GM04503 (cell line): Measurements from ENCODE around the gene MRPS27.

ENCODE experiments used
- DNase-seq: peaks from one replicate; pipeline ENCODE4 v3.0.0-alpha.2; 2012; ENCODE audit warnings: low read depth

MRPS27 gene

DNA sequence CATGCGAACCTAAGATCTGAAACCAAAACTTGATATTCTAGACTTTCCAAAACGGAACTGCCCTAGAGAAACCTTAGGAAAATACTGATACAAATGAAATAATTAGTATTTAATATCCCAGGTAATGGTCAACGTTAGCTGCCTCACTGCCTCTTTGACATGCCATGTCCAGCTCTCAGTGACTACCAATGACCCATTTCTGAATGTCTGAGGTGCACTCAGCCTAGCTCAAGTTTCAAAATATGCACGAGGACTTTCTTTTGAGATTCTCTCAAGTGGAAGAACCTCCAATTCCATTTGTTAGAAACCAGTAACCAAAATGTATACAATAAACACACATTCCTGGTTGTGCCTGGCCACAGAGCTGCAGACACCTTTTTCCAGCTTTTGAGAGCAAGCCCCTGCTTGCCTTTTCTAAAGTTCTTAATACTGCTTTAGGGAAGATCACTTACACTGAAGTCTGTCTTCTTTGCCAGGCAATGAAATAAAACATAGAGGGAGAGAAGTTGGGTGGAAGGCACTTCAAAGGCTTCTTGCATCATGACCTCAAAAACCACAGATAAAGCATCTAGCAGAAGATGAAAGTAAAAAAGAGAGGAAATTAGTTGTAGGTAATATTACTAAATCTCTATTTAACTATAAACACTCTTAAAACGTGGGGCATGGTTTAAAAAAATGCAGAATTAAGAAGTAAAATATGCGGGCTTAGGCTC is 87.9 kb downstream of the MRPS27 start:
- no peak for DNase-seq

DNA sequence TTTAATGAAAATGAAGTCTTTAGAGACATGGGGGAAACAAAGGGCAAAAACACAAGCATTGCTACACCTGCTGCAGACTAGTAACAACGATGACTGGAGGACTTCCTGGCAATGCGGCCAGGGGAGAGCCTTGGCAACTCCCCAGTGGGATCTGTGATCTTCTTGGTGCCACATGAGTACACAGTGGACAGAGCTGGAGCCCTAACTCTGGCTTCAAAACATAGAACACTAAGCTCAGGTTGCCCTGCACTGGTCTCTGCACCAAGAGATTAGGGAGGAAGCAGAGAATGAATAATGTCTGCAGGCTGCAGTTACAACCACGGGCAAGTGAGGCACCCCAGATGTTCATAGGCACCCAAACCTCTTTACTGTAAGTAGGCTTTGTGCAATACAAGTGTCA is 91.1 kb downstream of the MRPS27 start:
- DNase-seq: no peak

GRCh38 chr5:72226950-72227349 is 93.1 kb downstream of the MRPS27 start:
- DNase-seq: no peak

GRCh38 chr5:72225741-72226140 is 94.3 kb downstream of the MRPS27 start:
- no peak for DNase-seq

- peak; percentile 80 for DNase-seq
Observed at GRCh38 chr5:72224946-72225463, 95.0 kb downstream of the MRPS27 start.

DNA sequence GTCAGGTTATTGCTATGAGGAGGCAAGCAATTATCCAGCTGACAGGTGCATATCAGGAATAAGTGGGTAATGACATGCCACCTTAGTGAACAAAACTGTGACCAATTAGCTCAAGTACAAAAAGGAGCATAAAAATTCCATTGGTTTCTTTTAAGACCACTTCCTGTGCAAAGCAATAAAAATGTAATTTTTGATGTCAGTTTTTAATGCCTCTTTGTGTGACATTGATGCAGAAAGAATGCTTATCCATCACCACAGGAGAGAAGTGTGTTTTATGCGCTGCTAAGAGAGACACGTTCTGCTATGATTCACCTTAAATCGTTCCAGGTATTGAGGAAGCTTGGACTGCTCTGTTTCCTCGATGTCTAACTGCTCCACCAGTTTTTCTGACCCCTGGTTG is 96.7 kb downstream of the MRPS27 start:
- DNase-seq: no peak

GRCh38 chr5:72222521-72222920 is 97.5 kb downstream of the MRPS27 start:
- DNase-seq: no peak

GRCh38 chr5:72221541-72221940 is 98.5 kb downstream of the MRPS27 start:
- no peak for DNase-seq

DNA sequence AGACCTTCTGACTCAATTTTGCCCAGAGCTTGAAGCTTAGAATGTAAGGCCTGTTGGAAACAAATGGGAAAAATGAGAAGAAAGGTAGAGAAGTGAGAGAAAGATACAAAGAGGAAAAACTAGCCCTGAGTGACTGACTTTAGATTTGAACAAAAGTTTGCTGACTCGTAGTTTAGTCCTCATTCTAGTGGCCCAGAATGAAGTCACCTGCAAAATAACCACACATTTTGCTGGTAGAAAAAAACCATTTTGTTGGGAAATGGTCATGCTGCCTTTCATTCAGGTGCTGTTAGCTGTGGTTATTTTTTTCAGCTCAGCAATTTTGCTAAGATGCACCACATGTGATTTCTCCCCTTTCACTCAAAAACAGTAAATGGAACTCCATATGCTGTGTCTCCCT is 98.9 kb downstream of the MRPS27 start:
- no peak for DNase-seq

DNA sequence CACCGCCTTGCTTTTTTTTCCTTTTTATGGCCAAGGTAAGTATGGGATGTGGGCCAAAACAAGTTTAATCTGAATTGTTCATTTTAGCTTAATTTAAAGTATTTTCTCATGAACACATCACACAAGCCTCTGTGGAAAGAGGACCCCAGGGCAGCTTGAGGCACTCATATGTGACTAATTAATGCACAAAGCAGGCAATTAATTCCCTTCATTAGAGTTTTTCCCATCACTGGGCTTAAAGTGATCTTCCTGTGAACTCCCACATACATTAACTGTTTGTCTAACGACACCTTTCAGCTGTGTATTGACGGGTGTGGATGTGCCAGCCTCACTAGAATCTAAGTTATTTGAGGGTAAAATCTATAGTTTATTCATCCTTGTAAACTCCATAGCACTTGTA is 103.3 kb downstream of the MRPS27 start:
- DNase-seq: no peak

DNA sequence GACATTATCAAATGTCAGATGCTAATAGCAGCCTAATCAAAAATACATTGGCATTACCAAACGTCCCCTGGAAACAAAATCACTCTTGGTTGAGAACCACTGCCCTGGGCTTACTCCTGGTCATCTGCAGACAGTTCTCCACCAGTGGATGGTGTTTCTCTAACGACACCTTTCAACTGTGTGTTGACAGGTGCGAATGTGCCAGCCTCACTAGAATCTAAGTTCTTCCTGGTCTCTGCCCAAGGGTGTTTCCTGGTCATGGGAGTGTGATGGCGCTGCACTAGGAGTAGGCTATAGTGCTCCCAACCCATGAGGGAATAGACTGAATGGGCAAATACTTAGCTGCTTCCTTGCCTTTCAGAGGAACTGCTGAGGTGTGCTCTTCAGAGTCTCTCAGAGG is 105.9 kb downstream of the MRPS27 start:
- DNase-seq: no peak

DNA sequence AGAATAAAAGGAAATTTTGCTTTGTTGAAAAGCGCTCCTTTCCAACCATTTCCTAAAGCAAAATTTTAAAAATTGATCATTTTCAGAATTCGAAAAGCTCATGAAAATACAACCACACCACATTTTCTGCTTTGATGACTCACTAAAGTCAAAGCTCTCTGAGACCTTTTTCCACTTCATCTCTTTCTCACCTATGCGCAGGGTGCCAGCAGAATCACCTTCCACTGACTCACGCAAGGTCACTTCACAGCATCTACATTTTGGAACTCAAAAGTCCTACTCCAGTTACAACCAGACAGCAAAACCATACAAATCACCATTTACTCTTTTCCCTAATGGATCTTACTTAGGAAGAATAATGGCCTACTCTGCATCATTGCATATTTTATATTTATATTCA is 106.6 kb downstream of the MRPS27 start:
- no peak for DNase-seq

- no peak for DNase-seq
Observed at GRCh38 chr5:72212171-72212570, 107.9 kb downstream of the MRPS27 start.

- no peak for DNase-seq
Observed at GRCh38 chr5:72210888-72211678, 109.0 kb downstream of the MRPS27 start.

DNA sequence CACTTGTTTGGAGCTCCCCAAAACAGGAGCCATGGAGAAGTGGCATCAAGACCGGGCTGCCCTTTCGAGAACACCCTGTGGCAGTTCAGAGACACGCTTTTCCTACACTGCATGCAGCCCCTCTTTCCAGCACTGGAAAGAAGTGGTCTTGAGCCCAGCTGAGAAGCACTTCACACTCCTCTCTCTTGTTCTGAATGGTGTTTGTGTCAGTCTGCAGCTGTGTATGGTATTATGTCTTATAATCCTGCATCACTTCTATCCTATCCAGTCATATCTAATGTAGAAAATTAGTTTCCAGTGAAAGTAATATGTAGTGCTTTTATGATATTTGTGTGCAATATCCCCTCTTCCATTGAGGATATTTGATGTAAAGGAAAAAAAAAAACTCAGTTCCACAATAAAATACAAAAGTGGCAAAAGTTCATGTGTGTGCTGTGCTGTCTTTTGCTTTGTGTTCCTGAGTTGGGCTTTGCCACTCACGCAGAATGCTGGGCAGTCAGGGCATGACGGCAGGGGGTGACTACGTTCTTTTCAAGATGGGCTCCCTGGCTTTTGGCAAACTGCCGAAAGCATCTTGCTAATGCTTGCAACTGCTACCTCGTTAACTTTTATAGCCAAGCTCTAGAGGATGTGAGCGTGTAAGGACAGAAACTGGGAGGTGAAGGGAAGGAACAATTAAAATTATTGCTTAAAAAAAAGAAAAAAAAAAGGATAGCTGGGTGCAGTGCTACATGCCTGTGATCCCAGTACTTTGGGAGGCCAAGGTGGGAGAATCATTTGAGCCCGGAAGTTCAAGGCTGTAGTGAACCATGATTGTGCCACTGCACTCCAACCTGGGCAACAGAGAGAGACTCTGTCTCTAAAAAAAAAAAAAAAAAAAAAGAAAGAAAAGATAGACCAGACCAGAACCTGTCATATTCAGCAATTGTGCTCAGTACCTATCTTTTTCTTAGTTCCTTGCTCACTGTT is 110.6 kb downstream of the MRPS27 start:
- DNase-seq: peak; percentile 20

GRCh38 chr5:72208324-72208926 is 111.6 kb downstream of the MRPS27 start:
- no peak for DNase-seq

DNA sequence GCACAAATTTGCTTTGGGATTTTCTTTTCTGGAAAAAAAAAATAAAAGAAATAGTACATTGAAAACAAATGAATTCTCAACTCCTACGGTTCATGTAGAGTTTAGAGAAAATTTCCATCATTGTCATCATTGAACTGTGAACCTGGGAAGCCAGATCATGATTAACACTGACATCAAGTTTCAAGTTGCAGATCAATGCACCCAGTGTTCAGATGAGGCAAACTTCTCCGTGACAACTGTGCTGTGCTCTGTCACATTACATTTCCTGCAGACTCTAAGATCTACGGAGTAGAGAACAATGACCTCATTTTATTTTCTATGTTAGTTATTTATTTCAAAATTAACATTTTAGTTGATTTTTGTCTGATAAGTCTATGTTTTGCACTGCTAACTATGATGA is 113.0 kb downstream of the MRPS27 start:
- no peak for DNase-seq

GRCh38 chr5:72206160-72206559 is 113.9 kb downstream of the MRPS27 start:
- DNase-seq: no peak

GRCh38 chr5:72205431-72206009 is 114.5 kb downstream of the MRPS27 start:
- no peak for DNase-seq

- no peak for DNase-seq
Observed at GRCh38 chr5:72204946-72205345, 115.1 kb downstream of the MRPS27 start.

DNA sequence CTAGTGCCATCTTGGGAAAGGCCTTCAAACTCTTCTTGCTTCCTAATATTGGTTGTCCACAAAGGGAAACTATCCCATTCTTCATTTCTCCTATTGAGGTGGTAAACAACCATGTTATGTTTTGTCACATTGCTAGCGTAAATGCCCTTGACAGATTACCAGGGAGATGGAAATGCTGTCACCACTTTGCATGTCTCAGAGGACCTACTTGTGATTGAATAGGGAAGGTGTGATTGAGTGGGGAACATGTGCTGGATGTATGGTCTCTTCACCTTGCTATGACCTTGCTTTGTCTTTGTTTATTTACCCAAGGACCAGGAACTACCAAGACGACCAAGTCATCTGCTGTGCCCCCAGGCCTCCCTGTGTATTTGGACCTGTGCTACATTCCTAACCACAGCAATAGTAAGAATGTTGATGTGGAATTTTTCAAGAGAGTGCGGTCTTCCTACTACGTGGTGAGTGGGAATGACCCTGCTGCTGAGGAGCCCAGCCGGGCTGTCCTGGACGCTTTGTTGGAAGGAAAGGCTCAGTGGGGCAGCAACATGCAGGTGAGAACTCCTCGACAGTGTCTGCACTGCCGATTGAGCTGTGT is 116.7 kb downstream of the MRPS27 start:
- no peak for DNase-seq
